K562 (cell line): Measurements from ENCODE around the gene FUNDC1. TPM values are rescaled to one million over a fixed set of nuclear protein-coding genes. Genes with fewer than 3 reads are reported as not detected.
A peak's percentile ranks its signal among the peaks of the same experiment; 100 is the strongest.

Experiments used
- BCL6 ChIP-seq: fragments of 250-450 bp; sonication (Bioruptor Pico); IDR thresholded peaks from 2 replicates; pipeline ENCODE4 v1.4.0; 2020
- CBFA2T3 ChIP-seq: fragments of 450-650 bp; IDR thresholded peaks from 2 replicates; pipeline ENCODE4 v1.6.1; 2017
- CBX2 ChIP-seq: fragments of 200-600 bp; sonication (generic); IDR thresholded peaks from one replicate; pipeline ENCODE4 v1.6.1; 2012; ENCODE audit warnings: mild to moderate bottlenecking, low read length, inconsistent platforms; ENCODE audit not compliant: insufficient read depth, poor library complexity, severe bottlenecking
- CHAMP1 ChIP-seq: fragments of 450-650 bp; IDR thresholded peaks from 2 replicates; pipeline ENCODE4 v1.6.1; 2016; ENCODE audit warnings: mild to moderate bottlenecking
- CREB3L1 ChIP-seq: fragments of 450-650 bp; IDR thresholded peaks from 2 replicates; pipeline ENCODE4 v1.6.1; 2014; ENCODE audit warnings: low read depth, mild to moderate bottlenecking, moderate library complexity, borderline replicate concordance
- CTBP1 ChIP-seq: fragments of 450-650 bp; IDR thresholded peaks from 2 replicates; pipeline ENCODE4 v1.6.1; 2016; ENCODE audit warnings: borderline replicate concordance
- DPF2 ChIP-seq: fragments of 450-650 bp; IDR thresholded peaks from 2 replicates; pipeline ENCODE4 v1.6.1; 2016
- ESRRA ChIP-seq: fragments of 450-650 bp; IDR thresholded peaks from 2 replicates; pipeline ENCODE4 v1.6.1; 2014; ENCODE audit warnings: low read depth, mild to moderate bottlenecking, moderate library complexity, borderline replicate concordance
- HCFC1 ChIP-seq: IDR thresholded peaks from 2 replicates; pipeline ENCODE4 v1.6.1; 2012; ENCODE audit warnings: low read depth, low read length, improper control_type of control experiment
- KDM1A ChIP-seq, 2 experiments: fragments of 450-650 bp; IDR thresholded peaks; 2 replicates each; pipeline ENCODE4 v1.6.1; 2016; ENCODE audit warnings: mild to moderate bottlenecking in 2 of 2
- KDM5B ChIP-seq: fragments of 200-600 bp; sonication (generic); IDR thresholded peaks from 2 replicates; pipeline ENCODE4 v1.6.1; 2012; ENCODE audit warnings: low read depth, mild to moderate bottlenecking, moderate library complexity, low read length, control low read depth, inconsistent platforms; ENCODE audit not compliant: insufficient replicate concordance
- MEF2D ChIP-seq: conservative IDR thresholded peaks from 2 replicates; pipeline ENCODE4 v1.6.1; 2016; ENCODE audit warnings: low read depth, missing genetic modification characterization, missing compliant biosample characterization
- NEUROD1 ChIP-seq: fragments of 150-350 bp; IDR thresholded peaks from 2 replicates; pipeline ENCODE4 v1.6.1; 2014; ENCODE audit warnings: borderline replicate concordance, low read length, low read depth; ENCODE audit not compliant: partially characterized antibody
- NRF1 ChIP-seq, 2 experiments: fragments of 450-650 bp; IDR thresholded peaks in 1 of 2; conservative IDR thresholded peaks in 1 of 2; 2 replicates each; pipeline ENCODE4 v1.6.1; 2014; ENCODE audit warnings: mild to moderate bottlenecking in 2 of 2
- PHF21A ChIP-seq: fragments of 450-650 bp; IDR thresholded peaks from 2 replicates; pipeline ENCODE4 v1.6.1; 2017; ENCODE audit warnings: low read depth, borderline replicate concordance
- PML ChIP-seq: IDR thresholded peaks from 2 replicates; pipeline ENCODE4 v1.6.1; 2012; ENCODE audit warnings: low read length, inconsistent platforms
- POLR2A ChIP-seq: fragments of 450-650 bp; conservative IDR thresholded peaks from 2 replicates; pipeline ENCODE4 v1.6.1; 2016
- POLR2G ChIP-seq: fragments of 200-400 bp; formaldehyde crosslinking; IDR thresholded peaks from 2 replicates; pipeline ENCODE4 v1.6.1; 2017; ENCODE audit warnings: low read depth, mild to moderate bottlenecking, antibody characterized with exemption, low read length, moderate library complexity
- PTRF ChIP-seq: fragments of 450-650 bp; IDR thresholded peaks from 2 replicates; pipeline ENCODE4 v1.6.1; 2016; ENCODE audit warnings: mild to moderate bottlenecking, missing genetic modification characterization, missing compliant biosample characterization
- RAD21 ChIP-seq, 2 experiments: fragments of 250-450 bp in 1 of 2; fragments of 450-650 bp in 1 of 2; sonication (Bioruptor Pico) in 1 of 2; formaldehyde crosslinking in 1 of 2; IDR thresholded peaks in 1 of 2; conservative IDR thresholded peaks in 1 of 2; 2 replicates each; pipeline versions ENCODE4 v1.4.0 to v1.8.0; 2020 to 2022; ENCODE audit warnings: mild to moderate bottlenecking in 2 of 2, moderate library complexity in 1 of 2
- RBFOX2 ChIP-seq: fragments of 200-400 bp; formaldehyde crosslinking; IDR thresholded peaks from 2 replicates; pipeline ENCODE4 v1.6.1; 2017; ENCODE audit warnings: low read depth, mild to moderate bottlenecking, low read length, moderate library complexity
- RBM15 ChIP-seq: fragments of 200-400 bp; formaldehyde crosslinking; IDR thresholded peaks from 2 replicates; pipeline ENCODE4 v1.6.1; 2018; ENCODE audit warnings: mild to moderate bottlenecking, low read length, moderate library complexity; ENCODE audit not compliant: insufficient read depth
- RBM34 ChIP-seq: fragments of 200-400 bp; formaldehyde crosslinking; IDR thresholded peaks from 2 replicates; pipeline ENCODE4 v1.6.1; 2018; ENCODE audit warnings: low read length, borderline replicate concordance; ENCODE audit not compliant: insufficient read depth
- SOX6 ChIP-seq: fragments of 450-650 bp; IDR thresholded peaks from 2 replicates; pipeline ENCODE4 v1.6.1; 2014; ENCODE audit warnings: mild to moderate bottlenecking
- TBP ChIP-seq: optimal IDR thresholded peaks from 2 replicates; pipeline ENCODE3; 2011; ENCODE audit warnings: low read depth, low read length, improper control_type of control experiment
- XRCC4 ChIP-seq: IDR thresholded peaks from one replicate; pipeline ENCODE4 v1.6.1; 2011; ENCODE audit not compliant: insufficient read depth, insufficient read length; ENCODE audit errors: extremely low read depth
- ZFX ChIP-seq: sonication (generic); formaldehyde crosslinking; IDR thresholded peaks from 2 replicates; pipeline ENCODE4 v1.8.0; 2022; ENCODE audit warnings: mild to moderate bottlenecking, missing genetic modification reagents, moderate library complexity
- ZNF134 ChIP-seq: fragments of 250-450 bp; sonication (Bioruptor Pico); conservative IDR thresholded peaks from 2 replicates; pipeline ENCODE4 v1.4.0; 2020
- polyA plus RNA-seq, 8 experiments: library from polyadenylated mRNA; depleted of rRNA in 4 of 8; stranded (reverse) in 5 of 8; unstranded in 3 of 8; fragments of >200 nt; fragmentation: Nextera tagmentation in 2 of 8; fragmentation: Illumina TruSeq in 1 of 8; extraction: Ambion mirVana in 2 of 8; extraction: Trizol in 1 of 8; gene quantifications; 2 replicates each; pipeline versions ENCODE4 v1.2.1 to v1.2.3, GENCODE V29; 2011 to 2014; ENCODE audit warnings: inconsistent platforms in 1 of 8, missing spikeins in 1 of 8
- total RNA-seq, 7 experiments: library from RNA; depleted of rRNA in 6 of 7; stranded (reverse); fragments of >200 nt in 6 of 7; fragmentation: Illumina TruSeq in 2 of 7; extraction: Trizol in 2 of 7; gene quantifications; 2 replicates each; pipeline versions ENCODE4 v1.2.1 to v1.2.3, GENCODE V29; 2011 to 2021; ENCODE audit warnings: low replicate concordance in 1 of 7

Gene FUNDC1
- total and polyA plus RNA-seq, 9 of the 15 experiments (the other 6 are each of a cell fraction or from before 2014, with no cell fraction given) = 15.6 to 59.1 (median 29.3) TPM

GRCh38 chrX:44542567-44543325 lies at the start of gene FUNDC1 (continued):
- TF ChIP-seq CBX2 (no peak), PTRF (no peak), TBP (peak; percentile 75), CBFA2T3 (no peak), KDM5B (no peak), HCFC1 (peak; percentile 72), ZFX (CRISPR knock-in tag) (peak; percentile 69), CREB3L1 (0 out of 2 replicates have a peak, but pooled peaks have one; percentile 21), CTBP1 (no peak), RBFOX2 (peak; percentile 83), RAD21 (CRISPR knock-in tag; conservative IDR thresholded peaks at IDR 0.05 in 1 of 2, IDR thresholded peaks at IDR 0.05 in 1 of 2) (peak; percentile 44 to 51), NEUROD1 (no peak), RBM34 (no peak), PHF21A (no peak), NRF1 (conservative IDR thresholded peaks at IDR 0.05 in 1 of 2, IDR thresholded peaks at IDR 0.05 in 1 of 2) (peak; percentile 91 to 92), PML (no peak), KDM1A (IDR thresholded peaks at IDR 0.05) (no peak), POLR2G (peak; percentile 83), XRCC4 (no peak), RBM15 (no peak), ZNF134 (no peak), DPF2 (0 out of 2 replicates have a peak, but pooled peaks have one; percentile 20), ESRRA (no peak), MEF2D (tag) (no peak), BCL6 (CRISPR knock-in tag) (no peak), POLR2A (peak; percentile 74), SOX6 (0 out of 2 replicates have a peak, but pooled peaks have one; percentile 22), CHAMP1 (no peak)
